BLaER1 (cell line): Measurements from ENCODE around the gene USP47.
A peak's percentile ranks its signal among the peaks of the same experiment; 100 is the strongest.
"Not testable (repeated sequence)": the region's sequence is repeated elsewhere in the genome, so short reads cannot be mapped to it uniquely, and the experiment has no call there.

Source experiments
- H3K27ac ChIP-seq: shearing (Covaris generic); formaldehyde crosslinking; 2 replicates; pipeline ENCODE4 v1.8.1; 2022
- H3K27me3 ChIP-seq: shearing (Covaris generic); formaldehyde crosslinking; 2 replicates; pipeline ENCODE4 v1.8.1; 2022
- H3K36me3 ChIP-seq: shearing (Covaris generic); formaldehyde crosslinking; 2 replicates; pipeline ENCODE4 v1.8.1; 2022
- H3K4me1 ChIP-seq: shearing (Covaris generic); formaldehyde crosslinking; 2 replicates; pipeline ENCODE4 v1.8.1; 2022
- H3K4me2 ChIP-seq: shearing (Covaris generic); formaldehyde crosslinking; 2 replicates; pipeline ENCODE4 v1.8.1; 2022
- H3K4me3 ChIP-seq: shearing (Covaris generic); formaldehyde crosslinking; 2 replicates; pipeline ENCODE4 v1.8.1; 2022
- H3K9ac ChIP-seq: shearing (Covaris generic); formaldehyde crosslinking; 2 replicates; pipeline ENCODE4 v1.8.1; 2022
- H3K9me3 ChIP-seq: shearing (Covaris generic); formaldehyde crosslinking; 2 replicates; pipeline ENCODE4 v1.8.1; 2022
- H4K20me1 ChIP-seq: shearing (Covaris generic); formaldehyde crosslinking; 2 replicates; pipeline ENCODE4 v1.8.1; 2022
- Cebpa-rat ChIP-seq: shearing (Covaris generic); IDR thresholded peaks from 2 replicates; pipeline ENCODE4 v1.8.1; 2022

The USP47 gene

DNA sequence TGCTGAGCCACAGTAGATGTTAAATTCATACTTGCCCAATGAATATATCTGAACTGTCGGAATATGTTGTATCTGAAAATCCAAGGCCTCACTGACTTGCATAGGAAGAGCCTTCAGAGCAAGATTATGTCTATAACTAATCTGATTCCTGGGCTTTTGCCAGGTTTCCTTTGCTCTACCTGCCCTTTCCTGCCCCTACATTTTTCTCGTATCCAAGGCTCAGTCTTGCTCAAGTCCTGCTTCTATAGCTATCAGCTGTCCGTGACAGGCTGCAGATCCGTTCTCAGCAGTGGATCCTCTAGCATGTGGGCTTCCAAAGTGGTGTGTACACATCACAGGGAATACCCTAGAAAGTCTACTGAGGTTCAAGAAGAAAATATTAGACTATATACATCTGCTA, 18.8 kb upstream of the USP47 start:
- H3K36me3 ChIP-seq = no peaks in the 10 kb centered on the region
- H3K9ac ChIP-seq = no peak overlapping the region
- no peaks in the 10 kb centered on the region for H3K4me1 ChIP-seq
- H3K4me2 ChIP-seq = no peak overlapping the region
- H4K20me1 ChIP-seq = no peaks in the 10 kb centered on the region
- no peak overlapping the region for H3K27ac ChIP-seq
- H3K27me3 ChIP-seq = no peaks in the 10 kb centered on the region
- H3K9me3 ChIP-seq = peaks cover 18% of the 10 kb centered on the region
- H3K4me3 ChIP-seq = no peak overlapping the region
- no peak for TF ChIP-seq Cebpa-rat

DNA sequence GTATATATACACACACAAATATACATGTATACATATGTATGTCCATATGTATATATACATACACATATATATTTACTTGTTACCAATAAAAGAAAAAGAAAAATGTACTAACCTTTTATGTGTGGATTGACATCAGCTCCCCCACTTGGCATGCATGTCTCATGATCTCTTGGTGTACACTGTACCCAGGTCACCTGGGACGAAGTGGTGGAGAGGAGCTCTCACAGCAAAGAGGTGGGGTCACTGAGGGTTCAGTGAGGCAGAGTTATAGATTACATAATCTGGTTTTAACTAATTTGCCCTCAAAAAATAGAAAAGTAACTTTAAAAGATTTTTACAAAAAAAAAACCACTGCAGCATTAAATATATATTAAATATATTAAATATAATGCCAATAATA, 15.5 kb upstream of the USP47 start:
- H3K27ac ChIP-seq = no peak overlapping the region
- no peak overlapping the region for H3K4me2 ChIP-seq
- no peaks in the 10 kb centered on the region for H3K36me3 ChIP-seq
- no peaks in the 10 kb centered on the region for H4K20me1 ChIP-seq
- H3K4me3 ChIP-seq = no peak overlapping the region
- H3K9ac ChIP-seq = no peak overlapping the region
- H3K4me1 ChIP-seq = no peaks in the 10 kb centered on the region
- H3K9me3 ChIP-seq = peaks cover 20% of the 10 kb centered on the region
- no peak for TF ChIP-seq Cebpa-rat
- H3K27me3 ChIP-seq = no peaks in the 10 kb centered on the region

DNA sequence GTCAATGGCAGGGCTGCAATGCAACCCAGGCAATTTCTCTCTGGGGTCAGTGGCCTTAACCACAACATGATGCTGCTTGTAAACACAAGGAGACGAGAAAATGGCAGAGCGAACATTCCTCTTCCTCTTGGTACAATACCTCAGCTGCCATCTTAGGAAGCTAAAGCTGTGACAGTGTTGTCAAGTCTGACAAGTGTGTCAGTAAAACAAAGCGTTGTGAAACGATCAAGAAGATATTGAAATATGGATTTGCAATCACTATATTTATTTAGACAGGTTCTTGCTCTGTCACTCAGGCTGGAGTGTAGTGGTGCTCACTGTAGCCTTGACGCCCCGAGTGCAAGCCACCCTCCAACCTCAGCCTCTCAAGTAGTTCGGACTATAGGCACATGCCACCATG, 14.5 kb upstream of the USP47 start:
- Histone ChIP-seq H3K4me2 (no peak overlapping the region), H3K27me3 (no peaks in the 10 kb centered on the region), H3K36me3 (no peaks in the 10 kb centered on the region), H3K9me3 (peaks cover 23% of the 10 kb centered on the region), H3K4me1 (no peaks in the 10 kb centered on the region), H3K4me3 (no peak overlapping the region), H3K27ac (no peak overlapping the region), H4K20me1 (no peaks in the 10 kb centered on the region), H3K9ac (no peak overlapping the region)
- no peak for TF ChIP-seq Cebpa-rat

DNA sequence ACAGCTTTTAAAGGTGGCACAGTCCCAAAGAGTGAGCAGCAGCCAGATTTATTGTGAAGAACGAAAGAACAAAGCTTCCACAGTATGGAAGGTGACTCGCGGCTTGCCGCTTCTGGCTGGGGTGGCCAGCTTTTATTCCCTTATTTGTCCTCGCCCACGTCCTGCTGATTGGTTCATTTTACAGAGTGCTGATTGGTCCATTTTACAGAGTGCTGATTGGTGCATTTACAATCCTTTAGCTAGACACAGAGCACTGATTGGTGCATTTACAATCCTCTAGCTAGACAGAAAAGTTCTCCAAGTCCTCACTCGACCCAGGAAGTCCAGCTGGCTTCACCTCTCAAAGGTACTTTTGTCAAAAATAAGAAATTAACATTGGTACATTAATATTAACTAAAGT, 10.4 kb upstream of the USP47 start:
- not testable (repeated sequence) for H3K27me3 ChIP-seq, H3K4me2 ChIP-seq, H3K9me3 ChIP-seq, H3K4me3 ChIP-seq, H3K4me1 ChIP-seq, H4K20me1 ChIP-seq, H3K27ac ChIP-seq, H3K9ac ChIP-seq, H3K36me3 ChIP-seq

DNA sequence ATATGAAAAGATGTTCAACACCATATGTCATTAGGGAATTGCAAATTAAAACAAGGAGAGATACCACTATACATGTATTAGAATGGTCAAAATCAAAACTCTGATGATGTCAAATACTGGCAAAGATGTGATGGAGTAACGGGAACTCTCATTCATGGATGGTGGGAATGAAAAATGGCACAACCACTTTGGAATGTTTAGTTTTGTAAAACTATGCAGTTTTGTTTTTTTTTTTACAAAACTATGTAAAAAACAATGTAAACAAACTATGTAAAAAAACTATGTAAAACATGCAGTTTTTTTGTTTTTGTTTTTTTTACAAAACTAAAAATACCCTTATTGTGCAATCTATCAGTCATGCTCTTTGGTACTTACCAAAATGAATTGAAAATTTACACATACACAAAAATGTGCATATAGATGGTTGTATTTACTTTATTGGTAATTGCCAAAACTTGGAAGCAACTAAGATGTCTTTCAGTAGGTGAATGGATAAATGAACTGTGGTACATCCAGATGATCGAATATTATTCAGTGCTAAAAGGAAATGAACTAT, 5.0 kb upstream of the USP47 start:
- TF ChIP-seq Cebpa-rat = no peak
- Histone ChIP-seq H3K36me3 (no peaks in the 10 kb centered on the region), H3K4me1 (0 out of 2 replicates have a peak, but pooled peaks cover 5% of the 10 kb centered on the region), H3K4me2 (no peak overlapping the region), H4K20me1 (no peaks in the 10 kb centered on the region), H3K27ac (no peak overlapping the region), H3K9me3 (no peaks in the 10 kb centered on the region), H3K9ac (no peak overlapping the region), H3K4me3 (no peak overlapping the region), H3K27me3 (no peaks in the 10 kb centered on the region)

DNA sequence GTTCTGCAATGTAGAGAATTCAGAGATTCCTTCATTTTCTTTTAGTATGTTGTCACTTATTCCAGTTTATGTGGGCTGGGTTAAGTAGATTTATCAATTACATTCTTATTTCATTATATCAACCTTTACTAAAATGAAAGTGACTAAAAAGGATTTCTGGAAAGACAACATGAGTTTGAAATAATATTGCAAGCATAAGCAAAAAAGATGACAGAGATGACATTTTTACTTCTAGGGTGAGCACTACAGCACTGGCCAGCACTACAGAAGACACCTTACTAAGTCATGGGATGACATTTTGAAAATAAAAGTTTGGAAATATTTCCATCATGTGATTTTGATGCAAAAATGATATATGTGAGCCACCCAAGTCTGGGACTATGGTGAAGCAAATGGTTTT, 2.1 kb upstream of the USP47 start:
- Histone ChIP-seq H3K27me3 (no peaks in the 10 kb centered on the region), H3K4me2 (no peak overlapping the region), H4K20me1 (peaks cover 21% of the 10 kb centered on the region), H3K36me3 (no peaks in the 10 kb centered on the region), H3K9me3 (no peaks in the 10 kb centered on the region), H3K9ac (no peak overlapping the region), H3K4me3 (no peak overlapping the region), H3K27ac (no peak overlapping the region), H3K4me1 (peaks cover 20% of the 10 kb centered on the region)
- no peak for TF ChIP-seq Cebpa-rat

DNA sequence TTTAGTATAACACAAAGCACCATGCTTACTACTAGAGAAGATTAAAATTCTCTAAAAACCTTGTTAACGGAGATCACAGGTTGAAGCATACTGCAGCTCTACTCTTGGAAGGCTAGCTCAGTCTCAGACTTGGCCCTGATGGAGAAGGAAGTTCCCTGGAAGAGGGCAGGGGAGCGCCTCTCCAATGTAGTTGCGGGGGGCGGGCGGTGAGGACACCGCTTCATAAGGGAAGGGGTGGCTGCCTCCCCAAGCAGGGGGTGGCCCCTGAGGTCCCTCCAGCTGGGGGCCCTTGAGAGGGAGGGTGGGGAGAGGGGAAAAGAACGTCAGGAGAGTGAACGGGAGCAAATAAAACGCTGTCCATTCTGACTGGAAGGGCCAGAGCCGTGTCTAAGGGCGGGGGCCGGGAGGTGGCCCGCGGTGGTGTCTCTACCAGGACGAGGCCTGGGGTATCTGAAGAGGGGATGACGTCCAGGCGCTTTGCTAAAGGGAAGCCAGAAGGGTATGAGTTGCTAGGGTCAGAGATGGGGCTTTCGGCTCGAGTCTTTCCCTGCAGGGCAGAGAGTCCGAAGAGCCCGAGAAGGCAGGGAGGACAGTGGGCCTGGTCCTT, 553 bp upstream of the USP47 start:
- peak overlapping the region; percentile 99 for H3K27ac ChIP-seq
- no peak for TF ChIP-seq Cebpa-rat
- H4K20me1 ChIP-seq = peaks cover 36% of the 10 kb centered on the region
- H3K9me3 ChIP-seq = no peaks in the 10 kb centered on the region
- no peaks in the 10 kb centered on the region for H3K27me3 ChIP-seq
- peak overlapping the region; percentile 99 for H3K9ac ChIP-seq
- H3K4me1 ChIP-seq = peaks cover 33% of the 10 kb centered on the region
- peak overlapping the region; percentile 90 for H3K4me2 ChIP-seq
- no peaks in the 10 kb centered on the region for H3K36me3 ChIP-seq
- H3K4me3 ChIP-seq = peak overlapping the region; percentile 94

DNA sequence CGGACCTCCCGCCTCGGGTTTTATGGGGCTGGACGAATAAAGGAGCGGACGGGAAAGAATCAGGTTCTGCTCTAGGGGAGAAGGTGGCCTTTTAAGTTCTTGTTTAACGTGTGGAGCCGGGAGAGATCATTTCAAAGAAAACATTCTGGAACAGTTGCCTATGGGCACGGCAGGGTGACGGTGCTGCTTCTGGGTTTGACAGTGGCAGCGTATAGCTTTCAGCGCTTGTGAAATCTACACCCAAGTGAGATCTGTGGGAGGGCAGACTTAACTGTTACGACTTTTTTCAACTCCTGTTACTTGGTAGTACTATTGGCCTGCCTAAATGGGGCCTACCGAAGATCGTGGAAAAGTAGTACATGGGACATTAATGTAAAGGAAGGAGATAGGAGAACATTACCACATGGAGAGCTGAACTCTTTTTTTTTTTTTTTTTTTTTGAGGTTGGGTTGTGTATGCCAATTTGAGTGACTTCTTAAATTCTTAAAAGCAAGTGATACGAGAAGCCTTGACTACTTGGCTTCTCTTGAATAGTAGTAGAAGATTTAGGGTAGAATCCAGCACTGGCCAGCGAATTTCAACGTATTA, 743 bp downstream of the USP47 start:
- Histone ChIP-seq H3K27me3 (no peaks in the 10 kb centered on the region), H3K9ac (peak overlapping the region; percentile 99), H3K4me3 (peak overlapping the region; percentile 94), H3K27ac (peak overlapping the region; percentile 99), H3K4me2 (peak overlapping the region; percentile 90), H4K20me1 (peaks cover 49% of the 10 kb centered on the region), H3K36me3 (no peaks in the 10 kb centered on the region), H3K4me1 (peaks cover 33% of the 10 kb centered on the region), H3K9me3 (no peaks in the 10 kb centered on the region)
- TF ChIP-seq Cebpa-rat = no peak

DNA sequence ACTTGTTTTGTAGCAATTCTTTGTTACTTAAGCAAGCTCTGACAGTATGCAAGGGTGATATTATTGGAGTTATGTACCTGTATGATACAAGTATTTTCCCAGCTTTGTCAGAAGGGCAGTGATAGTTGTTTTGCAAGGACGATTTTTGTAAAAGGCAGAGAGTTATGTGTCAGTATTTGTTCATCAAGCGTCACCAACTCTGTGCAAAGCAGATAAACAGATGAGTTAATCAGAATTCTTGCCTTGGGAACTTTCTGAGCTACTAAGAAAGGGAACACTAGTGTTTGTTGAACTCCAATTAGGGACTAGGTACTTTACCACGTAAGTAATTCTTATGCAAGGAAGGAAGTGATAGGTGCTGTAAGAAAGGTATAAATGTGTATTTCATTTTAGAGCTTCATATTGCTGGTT, 1.4 kb downstream of the USP47 start:
- Histone ChIP-seq H3K9me3 (no peaks in the 10 kb centered on the region), H3K36me3 (no peaks in the 10 kb centered on the region), H3K4me2 (peak overlapping the region; percentile 90), H3K9ac (peak overlapping the region; percentile 99), H3K4me3 (peak overlapping the region; percentile 94), H4K20me1 (peaks cover 56% of the 10 kb centered on the region), H3K27me3 (no peaks in the 10 kb centered on the region), H3K4me1 (peaks cover 33% of the 10 kb centered on the region), H3K27ac (peak overlapping the region; percentile 99)
- TF ChIP-seq Cebpa-rat = no peak

DNA sequence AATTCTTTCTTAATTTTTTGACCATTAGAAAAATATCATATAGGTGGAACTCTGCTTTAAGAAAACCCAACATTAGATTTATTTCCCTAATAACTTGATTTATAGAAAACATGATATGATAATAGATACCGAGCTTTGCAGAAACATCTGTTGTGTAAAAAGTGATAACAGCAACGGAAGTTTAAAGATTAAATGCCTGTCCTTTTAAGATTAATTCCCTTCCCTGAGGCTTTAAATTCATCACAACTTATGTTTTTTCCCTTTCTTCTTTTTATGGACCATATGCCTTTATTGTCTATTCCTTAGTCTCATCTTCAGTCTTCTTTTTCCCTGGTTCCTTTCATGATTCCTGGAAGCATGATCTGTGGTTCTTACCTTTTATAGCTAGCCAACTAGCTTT, 1.9 kb downstream of the USP47 start:
- Histone ChIP-seq H3K27ac (peak overlapping the region; percentile 99), H3K9ac (peak overlapping the region; percentile 99), H3K36me3 (no peaks in the 10 kb centered on the region), H3K4me1 (peaks cover 33% of the 10 kb centered on the region), H3K4me3 (peak overlapping the region; percentile 94), H3K4me2 (peak overlapping the region; percentile 90), H3K27me3 (no peaks in the 10 kb centered on the region), H3K9me3 (no peaks in the 10 kb centered on the region), H4K20me1 (peaks cover 60% of the 10 kb centered on the region)
- TF ChIP-seq Cebpa-rat = no peak
